SW480 (cell line): ENCODE measurements around the gene CCT4.
A peak's percentile ranks its signal among the peaks of the same experiment; 100 is the strongest.
"Not testable (repeated sequence)": the region's sequence is repeated elsewhere in the genome, so short reads cannot be mapped to it uniquely, and the experiment has no call there.

Experiments
- DNase-seq: peaks from one replicate; pipeline ENCODE4 v3.0.0-alpha.2; 2016; ENCODE audit warnings: low spot score

The CCT4 gene, protein sequence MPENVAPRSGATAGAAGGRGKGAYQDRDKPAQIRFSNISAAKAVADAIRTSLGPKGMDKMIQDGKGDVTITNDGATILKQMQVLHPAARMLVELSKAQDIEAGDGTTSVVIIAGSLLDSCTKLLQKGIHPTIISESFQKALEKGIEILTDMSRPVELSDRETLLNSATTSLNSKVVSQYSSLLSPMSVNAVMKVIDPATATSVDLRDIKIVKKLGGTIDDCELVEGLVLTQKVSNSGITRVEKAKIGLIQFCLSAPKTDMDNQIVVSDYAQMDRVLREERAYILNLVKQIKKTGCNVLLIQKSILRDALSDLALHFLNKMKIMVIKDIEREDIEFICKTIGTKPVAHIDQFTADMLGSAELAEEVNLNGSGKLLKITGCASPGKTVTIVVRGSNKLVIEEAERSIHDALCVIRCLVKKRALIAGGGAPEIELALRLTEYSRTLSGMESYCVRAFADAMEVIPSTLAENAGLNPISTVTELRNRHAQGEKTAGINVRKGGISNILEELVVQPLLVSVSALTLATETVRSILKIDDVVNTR

DNA sequence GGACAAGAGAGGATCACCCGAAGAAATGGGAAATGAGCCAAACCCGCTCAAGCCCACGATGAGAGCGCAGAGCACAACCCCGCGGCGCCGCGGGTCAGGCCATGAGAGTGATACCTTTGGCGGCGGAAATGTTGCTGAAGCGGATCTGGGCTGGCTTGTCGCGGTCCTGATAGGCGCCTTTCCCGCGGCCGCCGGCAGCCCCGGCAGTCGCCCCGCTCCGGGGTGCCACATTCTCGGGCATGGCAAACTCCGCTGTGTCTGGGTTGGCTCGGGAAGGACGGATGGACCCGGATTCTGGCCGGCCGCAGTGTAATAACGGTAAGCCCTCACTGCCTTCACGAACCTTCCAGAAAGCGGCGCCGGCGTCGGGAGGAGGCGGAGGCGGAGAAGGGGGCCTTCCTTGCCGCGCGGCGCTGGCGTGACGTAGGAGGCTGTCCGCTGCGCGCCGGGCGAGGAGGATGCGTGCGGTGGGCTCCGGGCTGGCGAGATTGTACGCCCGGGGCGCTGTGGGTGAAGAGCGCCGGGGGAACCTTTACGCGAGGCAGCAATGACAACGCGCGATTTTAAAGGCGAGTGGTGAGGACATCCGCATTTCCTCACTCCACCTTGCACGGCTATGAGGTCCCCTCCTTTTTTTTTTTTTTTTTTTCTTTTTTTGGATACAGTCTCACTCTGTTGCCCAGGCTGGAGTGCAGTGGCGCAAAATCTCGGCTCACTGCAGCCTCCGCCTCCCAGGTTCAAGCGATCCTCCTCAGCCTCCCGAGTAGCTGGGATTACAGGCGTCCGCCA is at the start of gene CCT4:
Gene CCT4, minus strand, starts transcription at position 390 of the 789 bp plus-strand sequence. Its CDS starts 149 bp downstream, at position 241.
- DNase-seq, result peak; percentile 84

- DNase-seq, result no peak
Measured at GRCh38 chr2:61937886-61938285, 49.4 kb upstream of the CCT4 start.

DNA sequence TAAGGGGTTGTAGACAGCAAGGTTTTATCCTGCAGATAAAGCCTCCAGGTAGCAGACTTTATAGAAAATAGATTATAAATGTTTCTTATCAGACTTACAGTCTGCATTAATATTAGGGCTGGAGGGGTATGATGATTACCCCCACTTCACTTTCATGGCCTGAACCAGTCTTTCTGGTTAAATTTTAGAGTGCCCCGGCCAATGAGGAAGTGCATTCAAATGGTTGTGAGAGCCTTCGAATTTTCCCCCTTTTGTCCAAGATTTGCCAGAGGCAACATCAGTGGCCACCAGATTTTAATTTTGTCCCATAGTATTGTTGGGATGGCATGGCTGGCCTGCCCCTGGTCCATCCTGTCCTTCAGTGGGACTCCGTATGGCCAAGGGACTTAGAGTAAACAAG is 48.6 kb upstream of the CCT4 start:
- no peak for DNase-seq

GRCh38 chr2:61928826-61929461 is 40.5 kb upstream of the CCT4 start:
- DNase-seq, result no peak

DNA sequence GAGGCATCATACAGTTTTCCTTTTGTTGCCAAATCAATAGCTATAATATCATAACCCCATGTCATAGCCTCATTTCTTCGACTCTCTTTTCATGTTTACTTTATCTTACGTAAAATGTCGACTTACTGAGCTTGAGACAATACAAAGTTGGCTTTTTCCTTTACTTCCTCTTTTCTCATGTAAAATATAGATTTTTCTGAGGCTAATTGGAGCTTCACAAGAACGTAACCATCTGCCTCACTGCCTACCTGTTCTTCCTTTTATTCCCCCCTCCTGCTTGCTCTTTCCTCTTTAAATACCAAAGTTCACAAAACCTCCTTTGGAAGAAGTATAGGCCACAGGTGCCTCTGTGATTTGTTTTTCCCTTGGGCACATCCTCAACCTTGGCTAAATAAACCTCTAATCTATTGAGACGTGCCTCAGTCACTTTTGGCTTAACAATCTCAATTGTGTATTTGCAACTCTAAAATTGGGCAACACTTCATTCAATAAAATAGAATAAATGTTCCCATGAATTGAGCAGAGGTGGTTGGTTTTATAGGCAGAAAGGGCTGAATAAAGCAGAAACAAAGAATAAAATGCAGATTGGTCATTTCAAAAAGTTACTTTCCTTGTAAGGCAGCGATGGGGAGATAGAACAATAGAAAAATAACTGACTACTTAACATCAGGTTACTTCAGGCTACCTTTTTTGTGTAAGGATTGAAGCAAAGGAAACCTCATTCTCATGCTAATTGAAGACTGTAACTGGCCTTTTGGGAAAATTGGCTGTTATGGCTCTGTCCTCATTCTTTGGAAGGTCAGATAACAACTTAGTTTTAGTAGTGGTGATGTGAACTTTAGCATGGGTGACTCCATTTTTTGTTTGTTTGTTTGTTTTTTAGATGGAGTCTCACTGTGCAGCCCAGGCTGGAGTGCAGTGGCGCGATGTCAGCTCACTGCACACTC is 38.3 kb upstream of the CCT4 start:
- DNase-seq, result no peak

- no peak for DNase-seq
Measured at GRCh38 chr2:61924895-61925663, 36.6 kb upstream of the CCT4 start.

GRCh38 chr2:61922714-61923113 is 34.3 kb upstream of the CCT4 start:
- DNase-seq, result no peak

GRCh38 chr2:61920548-61920947 is 32.1 kb upstream of the CCT4 start:
- DNase-seq, result no peak

DNA sequence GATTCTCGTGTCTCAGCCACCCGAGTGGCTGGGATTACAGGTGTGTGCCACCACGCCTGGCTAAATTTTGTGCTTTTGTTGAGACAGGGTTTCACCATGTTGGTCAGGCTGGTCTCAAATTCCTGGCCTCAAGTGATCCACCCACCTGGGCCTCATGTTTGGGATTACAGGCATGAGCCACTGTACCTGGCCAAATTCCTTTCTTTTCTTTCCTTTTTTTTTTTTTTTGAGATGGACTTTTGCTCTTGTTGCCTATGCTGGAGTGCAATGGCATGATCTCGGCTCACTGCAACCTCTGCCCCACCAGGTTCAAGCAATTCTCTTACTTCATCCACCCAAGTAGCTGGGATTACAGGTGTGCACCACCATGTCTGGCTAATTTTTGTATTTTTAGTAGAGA is 26.3 kb upstream of the CCT4 start:
- DNase-seq, result not testable (repeated sequence)

DNA sequence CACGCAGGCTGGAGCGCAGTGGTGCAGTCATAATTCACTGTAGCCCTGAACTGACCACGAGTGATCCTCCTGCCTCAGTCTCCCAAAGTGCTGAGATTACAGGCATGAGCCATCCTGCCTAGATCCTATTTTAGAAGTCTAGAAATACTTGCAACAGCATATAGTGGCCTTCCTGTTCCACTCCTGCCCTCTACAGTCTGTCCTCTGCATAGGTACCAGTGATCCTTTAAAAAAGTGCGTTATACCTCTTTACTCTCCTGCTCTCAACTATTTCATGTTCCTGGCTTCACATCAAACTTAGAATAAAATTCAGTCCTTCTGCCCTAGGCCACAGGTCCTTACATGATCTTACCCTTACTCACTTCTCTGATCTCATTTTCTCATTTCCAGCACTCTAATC is 23.1 kb upstream of the CCT4 start:
- no peak for DNase-seq

GRCh38 chr2:61910603-61911002 is 22.1 kb upstream of the CCT4 start:
- no peak for DNase-seq

GRCh38 chr2:61909116-61909515 is 20.7 kb upstream of the CCT4 start:
- DNase-seq, result no peak

- no peak for DNase-seq
Measured at GRCh38 chr2:61906186-61906470, 17.7 kb upstream of the CCT4 start.

- DNase-seq, result peak; percentile 71
Measured at GRCh38 chr2:61905372-61906185, 17.1 kb upstream of the CCT4 start, which contains the start of gene COMMD1. Gene COMMD1, plus strand, starts transcription at chr2:61905674. Its CDS starts 5 bp downstream, at chr2:61905679.

GRCh38 chr2:61900281-61900680 is 11.8 kb upstream of the CCT4 start:
- DNase-seq, result no peak

- DNase-seq, result peak; percentile 18
Measured at GRCh38 chr2:61898810-61899209, 10.4 kb upstream of the CCT4 start.

DNA sequence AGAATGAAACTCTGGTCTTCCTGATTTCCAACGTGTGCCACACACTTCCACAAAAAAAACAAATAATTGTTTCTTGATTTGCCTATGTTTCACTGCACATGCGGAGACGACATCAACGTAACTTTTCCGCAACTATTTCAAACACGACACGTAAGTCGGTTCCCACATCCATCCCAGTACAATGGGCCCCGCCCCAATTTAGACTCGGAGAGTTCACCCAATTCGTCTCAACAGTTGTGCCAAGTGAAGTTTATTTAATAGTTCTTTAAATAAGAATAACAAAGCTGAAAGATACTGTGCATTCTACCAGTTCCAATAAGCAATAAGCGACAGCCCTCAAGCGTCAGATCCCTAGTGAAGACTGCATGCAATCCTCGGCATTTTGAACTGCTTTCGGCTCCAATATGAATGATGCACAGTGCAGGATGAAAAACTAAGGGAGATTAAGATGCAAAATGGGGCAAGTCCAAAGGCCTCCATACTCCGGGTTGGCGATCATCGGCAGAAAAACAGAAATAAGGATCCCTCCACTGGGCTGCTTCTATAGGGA is 664 bp downstream of the CCT4 start:
- DNase-seq, result peak; percentile 34

DNA sequence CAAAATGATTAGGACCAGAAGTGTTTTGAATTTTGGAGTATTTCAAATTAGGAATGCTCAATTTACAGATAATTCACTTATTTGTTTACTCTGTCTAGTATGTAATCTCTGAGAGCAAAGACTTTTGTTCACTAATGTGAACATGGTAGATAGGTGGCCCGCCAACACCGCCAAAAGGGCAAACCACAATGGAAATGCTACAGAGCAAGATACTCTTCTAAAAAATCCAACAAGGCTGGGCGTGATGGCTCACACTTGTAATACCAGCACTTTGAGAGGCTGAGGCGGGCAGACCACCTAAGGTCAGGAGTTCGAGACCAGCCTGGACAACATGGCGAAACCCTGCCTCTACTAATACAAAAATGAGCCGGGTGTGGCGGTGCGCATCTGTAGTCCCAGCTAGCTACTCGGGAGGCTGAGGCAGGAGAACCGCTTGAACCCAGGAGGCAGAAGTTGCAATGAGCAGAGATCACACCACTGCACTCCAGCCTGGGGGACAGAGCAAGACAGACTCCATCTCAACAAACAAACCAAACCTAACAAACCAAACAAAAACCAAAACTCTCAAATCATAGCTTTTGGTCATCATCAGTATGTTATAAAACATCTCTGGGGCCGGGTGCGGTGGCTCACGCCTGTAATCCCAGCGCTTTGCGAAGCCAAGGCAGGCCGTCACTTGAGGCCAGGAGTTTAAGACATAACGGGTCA is 2.4 kb downstream of the CCT4 start:
- DNase-seq, result no peak

GRCh38 chr2:61882850-61883249 is 5.6 kb downstream of the CCT4 start:
- DNase-seq, result no peak
